NCI-H2029 (cell line): Measurements from ENCODE around the gene BRIP1.
"Not testable (repeated sequence)": the region's sequence is repeated elsewhere in the genome, so short reads cannot be mapped to it uniquely, and the experiment has no call there.

Experiments
- DNase-seq: peaks from one replicate; lab custom pipeline; 2025; lab: John Stamatoyannopoulos, UW

Gene BRIP1

DNA sequence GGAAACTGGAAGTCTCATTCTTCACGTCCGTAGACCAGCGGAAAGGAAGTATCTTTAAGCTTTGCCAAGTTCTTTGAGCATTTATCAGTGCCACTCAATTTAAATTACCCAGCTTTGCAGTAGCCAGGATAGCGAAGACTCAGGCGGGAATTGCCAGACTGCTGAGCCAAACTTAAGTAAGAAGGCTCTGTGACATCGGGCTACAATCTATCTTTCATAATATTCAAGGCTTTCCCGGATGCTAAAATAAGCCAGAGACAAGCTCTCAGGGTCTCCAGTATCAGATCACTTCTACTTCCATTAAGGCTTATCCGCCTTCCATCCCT, 436 bp upstream of the BRIP1 start:
- no peak for DNase-seq

GRCh38 chr17:61862105-61862574, 1.2 kb downstream of the BRIP1 start:
- DNase-seq, result no peak

DNA sequence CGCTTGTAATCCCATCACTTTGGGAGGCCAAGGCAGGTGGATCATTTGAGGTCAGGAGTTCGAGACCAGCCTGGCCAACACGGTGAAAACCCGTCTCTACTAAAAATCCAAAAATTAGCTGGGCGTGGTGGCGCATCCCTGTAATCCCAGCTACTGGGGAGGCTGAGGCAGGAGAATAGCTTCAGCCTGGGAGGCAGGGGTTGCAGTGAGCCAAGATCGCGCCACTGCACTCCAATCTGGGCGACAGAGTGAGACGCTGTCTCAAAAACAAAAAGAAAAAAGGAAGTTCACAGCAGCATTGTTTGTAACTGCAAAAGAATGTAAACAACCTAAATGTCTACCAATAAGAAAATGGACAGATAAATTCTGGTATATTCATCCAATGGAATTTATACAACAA, 2.9 kb downstream of the BRIP1 start:
- DNase-seq, result not testable (repeated sequence)

- no peak for DNase-seq
Observed at GRCh38 chr17:61856035-61856434, 7.3 kb downstream of the BRIP1 start.

DNA sequence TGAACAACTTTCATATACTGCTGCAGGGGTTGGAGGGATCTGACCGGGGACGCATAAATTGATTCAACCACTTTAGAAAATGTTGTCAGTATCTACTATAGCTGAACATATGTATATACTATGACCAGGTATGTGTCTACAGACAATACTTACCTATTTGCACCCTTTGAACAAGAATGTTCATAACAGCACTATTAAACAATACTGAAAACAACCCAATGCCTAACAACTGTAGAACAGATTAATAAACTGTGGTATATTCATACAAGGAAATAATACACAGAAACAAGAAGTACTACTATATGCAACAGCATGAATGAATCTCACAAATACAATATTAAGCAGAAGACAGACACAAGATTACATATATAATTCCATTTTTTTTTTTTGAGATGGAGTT, 10.5 kb downstream of the BRIP1 start:
- no peak for DNase-seq

- no peak for DNase-seq
Observed at GRCh38 chr17:61849674-61850073, 13.7 kb downstream of the BRIP1 start.

DNA sequence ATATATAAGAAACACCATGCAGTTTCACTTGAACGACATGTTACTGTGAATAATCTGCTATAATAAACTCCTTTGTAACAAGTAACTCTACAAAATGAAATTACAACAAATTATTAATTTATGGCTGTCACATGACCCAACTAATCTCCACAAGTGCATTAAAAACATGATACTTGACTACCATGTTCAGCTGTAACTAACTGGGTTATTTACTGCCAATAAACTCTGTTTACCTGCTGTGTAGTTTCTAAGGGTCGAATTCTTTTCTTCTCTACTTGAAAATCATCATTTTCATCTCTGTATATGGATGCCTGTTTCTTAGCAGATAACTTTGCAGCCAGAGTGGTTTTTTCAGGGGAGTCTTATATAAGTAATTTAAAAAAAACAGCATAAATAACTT, 14.4 kb downstream of the BRIP1 start:
- no peak for DNase-seq

GRCh38 chr17:61848247-61848646, 15.1 kb downstream of the BRIP1 start:
- DNase-seq, result no peak

DNA sequence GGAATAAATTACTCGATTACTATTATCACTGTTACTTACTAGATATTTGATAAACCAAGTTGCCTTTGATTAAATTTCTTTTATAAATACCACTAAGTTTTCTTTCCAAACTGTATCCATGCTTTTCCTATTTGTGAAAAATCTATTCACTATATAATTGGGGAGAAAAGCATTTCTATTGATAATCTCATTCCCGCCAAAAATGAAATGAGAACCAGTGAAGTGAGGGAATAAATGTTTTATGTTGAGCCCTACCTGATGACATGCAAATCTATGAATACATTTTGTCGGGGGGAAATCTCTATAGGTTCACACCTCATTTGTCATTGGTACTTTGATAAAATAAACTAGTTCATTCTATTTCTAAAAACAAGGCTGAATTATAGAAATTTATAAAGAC, 15.7 kb downstream of the BRIP1 start:
- no peak for DNase-seq

DNA sequence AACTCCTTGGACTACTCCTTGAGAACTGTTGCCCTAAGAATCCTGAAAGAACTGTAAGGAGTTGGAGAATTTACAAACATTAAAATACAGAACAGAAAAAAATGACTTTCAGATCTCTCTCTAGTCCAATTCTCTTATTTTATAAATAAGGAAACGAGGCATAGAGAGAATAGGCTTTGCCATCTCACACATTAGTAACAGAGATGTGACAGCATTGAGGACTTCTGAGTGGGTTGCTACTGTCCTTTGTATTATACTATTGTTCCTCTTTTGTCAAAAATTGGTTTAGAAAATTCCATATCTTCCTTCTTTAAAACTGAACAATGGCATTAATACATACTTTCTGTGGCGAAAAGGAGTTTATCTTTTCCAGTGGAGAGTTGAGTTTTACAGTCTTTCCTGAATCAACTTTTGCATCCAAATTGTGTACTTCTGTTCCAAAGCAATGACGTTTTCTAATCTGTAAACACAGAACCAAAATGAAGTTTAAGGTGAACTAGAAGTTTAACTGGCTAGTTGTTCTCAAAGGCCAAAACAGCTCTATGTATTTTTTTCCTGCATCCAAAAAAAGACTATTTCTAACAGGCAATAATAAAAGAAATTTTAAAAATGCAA, 16.5 kb downstream of the BRIP1 start:
- no peak for DNase-seq

DNA sequence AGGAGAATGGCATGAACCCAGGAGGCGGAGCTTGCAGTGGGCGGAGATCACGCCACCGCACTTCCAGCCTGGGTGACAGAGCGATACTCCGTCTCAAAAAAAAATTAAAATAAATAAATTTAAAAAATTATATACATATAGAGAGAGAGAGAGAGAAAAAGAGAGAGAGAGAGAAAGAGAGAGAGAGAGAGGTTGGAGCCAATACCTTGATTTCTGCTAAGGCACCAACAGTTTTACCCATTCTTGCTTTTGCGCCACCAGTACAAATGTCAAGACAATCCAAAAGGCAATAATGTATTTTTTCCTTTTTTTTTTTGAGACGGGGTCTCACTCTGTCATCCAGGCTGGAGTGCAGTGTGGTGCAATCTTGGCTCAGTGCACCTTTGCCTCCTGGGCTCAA, 17.2 kb downstream of the BRIP1 start:
- no peak for DNase-seq

- no peak for DNase-seq
Observed at GRCh38 chr17:61843435-61843834, 19.9 kb downstream of the BRIP1 start.

DNA sequence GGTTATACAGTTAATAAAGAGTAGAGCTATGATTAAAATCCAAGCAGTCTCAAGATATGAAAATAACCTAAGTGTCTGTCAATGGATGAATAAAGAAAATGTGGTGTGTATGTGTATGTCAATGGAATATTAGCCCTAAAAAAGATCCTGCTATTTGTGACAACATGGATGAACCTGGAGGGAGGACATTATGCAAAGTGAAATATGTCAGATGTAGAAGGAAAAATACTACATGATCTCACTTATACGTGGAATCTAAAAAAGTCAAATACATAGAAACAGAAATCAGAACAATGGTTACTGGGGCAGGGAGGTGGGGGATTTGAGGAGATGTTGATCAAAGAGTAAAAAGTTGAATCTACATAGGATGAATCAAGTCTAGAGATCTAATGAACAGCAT, 20.4 kb downstream of the BRIP1 start:
- DNase-seq, result no peak

DNA sequence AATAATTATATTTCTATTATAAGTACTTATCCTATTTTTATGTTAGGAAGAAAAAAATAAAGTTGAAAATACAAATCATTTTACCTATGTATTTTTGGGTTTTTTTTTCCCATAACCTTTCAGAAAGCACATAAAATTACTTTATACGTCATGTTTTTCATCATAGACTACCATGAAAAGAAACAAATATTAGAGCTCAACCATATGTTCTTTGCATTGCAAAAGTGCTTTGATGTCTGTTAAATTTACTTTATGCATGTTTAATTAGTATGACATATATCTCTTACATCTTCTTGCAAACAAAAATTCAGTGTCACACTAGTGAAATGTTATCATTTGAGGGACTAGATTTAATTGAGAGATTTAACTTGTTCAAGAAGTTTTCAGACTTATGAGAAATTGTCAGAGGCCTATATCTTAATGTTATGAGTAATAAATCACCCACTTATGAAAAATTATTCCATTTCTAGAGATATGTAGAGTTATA, 24.0 kb downstream of the BRIP1 start:
- no peak for DNase-seq

- peak; percentile 12 for DNase-seq
Observed at GRCh38 chr17:61837175-61838051, 25.9 kb downstream of the BRIP1 start.

DNA sequence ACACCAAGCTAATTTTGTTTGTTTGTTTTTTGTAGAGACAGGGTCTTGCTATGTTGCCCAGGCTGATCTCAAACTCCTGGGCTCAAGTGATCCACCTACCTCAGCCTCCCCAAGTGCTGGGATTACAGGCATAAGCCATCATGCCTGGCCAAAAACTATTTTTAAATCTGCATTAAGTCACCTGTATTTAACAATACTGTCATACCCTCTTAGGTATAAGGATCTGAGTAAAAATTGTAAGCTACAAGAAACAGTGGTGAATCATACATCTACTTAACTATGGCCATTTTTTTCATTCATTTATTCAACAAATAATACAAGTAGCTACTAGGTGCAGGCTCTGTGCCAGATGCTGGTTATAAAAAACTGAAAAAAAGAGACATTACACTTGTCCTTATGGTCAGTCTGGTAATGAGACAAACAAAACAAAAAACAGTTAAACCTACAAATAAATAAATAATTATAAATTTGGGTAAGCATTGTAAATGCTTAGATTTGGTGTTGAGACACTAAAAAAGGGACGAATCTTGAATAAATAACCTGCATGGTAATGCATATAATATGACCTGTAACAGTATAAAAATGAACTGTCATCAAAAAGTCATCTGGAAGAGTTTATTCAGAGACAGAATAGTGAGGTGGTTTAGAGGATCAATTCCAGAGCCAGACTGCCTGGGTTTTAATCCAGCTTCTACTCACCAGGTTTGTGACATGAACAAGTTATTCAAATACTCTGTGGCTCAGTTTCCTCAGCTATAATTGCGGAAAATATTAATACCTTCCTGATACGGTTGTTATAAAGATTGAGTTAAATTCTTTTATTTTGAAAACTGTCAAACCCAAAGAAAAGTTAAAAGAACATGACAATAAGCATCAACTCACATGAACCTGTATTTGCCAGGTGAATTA, 26.8 kb downstream of the BRIP1 start:
- DNase-seq, result no peak

DNA sequence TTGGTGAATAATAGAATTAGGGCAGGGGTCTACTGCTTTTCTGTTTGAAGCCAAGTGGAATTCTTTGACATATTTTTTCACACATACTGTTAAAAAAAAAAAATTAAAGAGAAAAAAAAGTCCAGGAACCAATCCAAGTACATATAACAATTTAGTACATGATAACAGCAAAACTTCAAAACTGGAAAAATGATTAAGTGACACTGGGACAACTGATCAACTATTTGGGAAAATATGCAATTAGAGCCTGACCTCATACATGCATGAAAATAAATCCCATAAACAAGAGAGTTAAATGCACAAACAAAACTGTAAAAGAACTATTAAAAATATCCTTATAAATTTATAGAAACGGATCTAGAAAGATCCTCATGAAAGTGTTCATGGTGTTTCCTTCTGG, 27.7 kb downstream of the BRIP1 start:
- no peak for DNase-seq

GRCh38 chr17:61834610-61835009, 28.7 kb downstream of the BRIP1 start:
- no peak for DNase-seq

DNA sequence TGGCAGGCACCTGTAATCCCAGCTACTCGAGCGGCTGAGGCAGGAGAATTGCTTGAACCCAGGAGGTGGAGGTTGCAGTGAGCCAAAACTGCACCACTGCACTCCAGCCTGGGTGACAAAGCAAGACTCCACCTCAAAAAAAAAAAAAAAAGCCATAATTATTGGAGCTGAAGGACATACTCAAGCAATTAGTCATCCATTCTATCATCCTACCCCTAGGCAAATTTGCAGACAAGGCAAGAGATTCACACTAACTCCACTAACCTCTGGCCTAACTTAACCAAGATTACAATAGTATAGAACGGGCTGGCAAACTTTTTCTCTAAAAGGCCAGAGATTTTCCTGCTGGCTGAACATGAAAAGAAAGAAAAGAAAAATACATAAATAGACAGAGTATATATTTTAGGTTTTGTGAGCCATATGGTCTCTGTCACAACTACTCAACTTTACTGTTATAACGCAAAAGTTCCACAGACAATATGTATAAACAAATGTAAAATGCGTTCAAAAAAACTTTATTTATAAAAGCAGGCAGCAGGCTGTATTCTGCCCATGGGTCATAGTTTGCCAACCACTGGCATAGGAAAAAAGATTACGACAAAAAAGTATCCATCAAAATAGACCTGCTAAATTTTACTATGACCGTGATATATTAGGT, 29.7 kb downstream of the BRIP1 start:
- no peak for DNase-seq

- no peak for DNase-seq
Observed at GRCh38 chr17:61832463-61832862, 30.9 kb downstream of the BRIP1 start.

DNA sequence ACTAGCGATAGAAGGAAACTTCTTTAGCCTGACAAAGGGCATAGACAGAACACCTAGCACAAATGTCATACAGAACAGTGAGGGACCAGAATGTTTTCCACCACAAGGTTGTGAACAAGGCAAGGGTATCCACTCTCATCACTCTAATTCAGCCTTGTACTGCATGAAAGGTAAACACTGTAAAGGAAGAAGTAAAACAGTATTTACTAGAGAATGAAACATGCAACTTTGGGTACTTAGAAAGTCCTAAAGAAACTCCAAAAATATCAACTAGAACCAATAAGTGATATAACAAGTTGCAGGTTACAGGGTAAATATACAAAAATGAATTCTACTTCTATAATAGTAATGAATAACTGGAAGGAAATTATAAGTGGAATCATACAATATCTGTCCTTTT, 32.2 kb downstream of the BRIP1 start:
- no peak for DNase-seq

GRCh38 chr17:61828694-61829093, 34.6 kb downstream of the BRIP1 start:
- DNase-seq, result no peak
